Glutamatergic neuron (in vitro differentiated cells): ENCODE results near the gene MGAT4B. TPM values are rescaled to one million over a fixed set of nuclear protein-coding genes. Genes with fewer than 3 reads are reported as not detected.

Source experiments
- DNase-seq: peaks from one replicate; pipeline ENCODE4 v3.0.0; 2022
- H3K27ac Mint-ChIP-seq: one replicate; pipeline ENCODE4 v1.8.0; 2020; ENCODE audit warnings: mild to moderate bottlenecking, mixed read lengths, inconsistent platforms; ENCODE audit not compliant: unreplicated experiment
- H3K27me3 Mint-ChIP-seq: one replicate; pipeline ENCODE4 v1.8.0; 2020; ENCODE audit warnings: mild to moderate bottlenecking, moderate library complexity, mixed read lengths, inconsistent platforms; ENCODE audit not compliant: unreplicated experiment
- H3K36me3 Mint-ChIP-seq: one replicate; pipeline ENCODE4 v1.8.0; 2020; ENCODE audit warnings: mild to moderate bottlenecking, mixed read lengths, inconsistent platforms; ENCODE audit not compliant: unreplicated experiment
- H3K4me1 Mint-ChIP-seq: one replicate; pipeline ENCODE4 v1.8.0; 2020; ENCODE audit warnings: mild to moderate bottlenecking, low read depth, mixed read lengths, inconsistent platforms; ENCODE audit not compliant: unreplicated experiment
- H3K4me3 Mint-ChIP-seq: one replicate; pipeline ENCODE4 v1.8.0; 2020; ENCODE audit warnings: mild to moderate bottlenecking, mixed read lengths, inconsistent platforms; ENCODE audit not compliant: unreplicated experiment
- H3K9me3 Mint-ChIP-seq: one replicate; pipeline ENCODE4 v1.8.0; 2020; ENCODE audit warnings: mild to moderate bottlenecking, moderate library complexity, mixed read lengths, inconsistent platforms; ENCODE audit not compliant: unreplicated experiment
- CTCF ChIP-seq: fragments of 200-600 bp; sonication (generic); IDR thresholded peaks from one replicate; pipeline ENCODE4 v1.5.0; 2021; ENCODE audit not compliant: partially characterized antibody, unreplicated experiment
- total RNA-seq: library from RNA; stranded (reverse); fragmentation: NEBNext Ultra II Directional; extraction: Animal tissue kit (Norgen Biotek cat#: 25700); gene quantifications from one replicate; pipeline ENCODE4 v1.2.1, GENCODE V29; 2021; ENCODE audit not compliant: unreplicated experiment

The MGAT4B gene
- total RNA-seq, 1 donor from 2014 or later, result 140 TPM

DNA sequence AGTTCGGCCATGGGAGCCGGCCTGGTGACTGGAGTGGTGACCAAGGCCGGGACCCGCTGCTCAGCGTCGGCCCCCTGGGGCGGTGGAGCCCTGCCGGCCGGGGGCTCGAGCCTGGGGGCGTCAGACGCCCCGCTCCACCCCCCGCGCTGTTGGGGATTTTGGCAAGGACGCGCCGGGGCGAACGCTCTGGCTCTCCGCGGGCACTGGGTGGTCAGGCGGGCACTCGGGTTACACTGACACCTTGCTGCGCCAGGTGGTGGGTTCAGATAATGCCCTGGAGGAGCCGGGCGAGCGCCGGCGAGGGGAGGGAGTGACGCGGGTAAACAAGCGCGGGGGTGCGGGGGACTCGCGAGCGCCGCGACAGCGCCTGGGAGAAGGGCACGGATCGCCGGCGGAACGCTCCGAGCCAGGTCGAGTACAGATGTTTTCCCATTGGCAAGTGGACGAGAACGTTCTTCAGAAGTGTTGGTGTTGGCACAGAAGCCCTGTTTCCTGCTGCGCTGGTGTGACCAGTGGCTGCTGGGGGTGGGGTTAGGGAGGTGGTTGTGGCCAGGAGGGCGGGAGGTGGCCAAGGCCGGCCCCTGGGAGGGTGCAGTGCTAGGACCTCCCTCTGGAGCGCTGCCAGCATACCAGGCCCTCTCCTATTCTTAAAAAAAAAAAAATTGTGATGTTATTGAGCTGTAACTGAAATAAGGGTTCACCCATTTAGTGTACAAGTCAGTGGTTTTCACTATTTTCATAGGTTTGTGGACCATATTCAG lies 14.8 kb upstream of the MGAT4B start:
- peak; percentile 16 for TF ChIP-seq CTCF
- Mint-ChIP-seq H3K4me3 (peak overlapping the region; percentile 78), H3K4me1 (peaks cover 22% of the 10 kb centered on the region), H3K27me3 (peaks cover 11% of the 10 kb centered on the region), H3K9me3 (peaks cover 13% of the 10 kb centered on the region), H3K36me3 (no peaks in the 10 kb centered on the region), H3K27ac (peak overlapping the region; percentile 57)
- peak; percentile 79 for DNase-seq

DNA sequence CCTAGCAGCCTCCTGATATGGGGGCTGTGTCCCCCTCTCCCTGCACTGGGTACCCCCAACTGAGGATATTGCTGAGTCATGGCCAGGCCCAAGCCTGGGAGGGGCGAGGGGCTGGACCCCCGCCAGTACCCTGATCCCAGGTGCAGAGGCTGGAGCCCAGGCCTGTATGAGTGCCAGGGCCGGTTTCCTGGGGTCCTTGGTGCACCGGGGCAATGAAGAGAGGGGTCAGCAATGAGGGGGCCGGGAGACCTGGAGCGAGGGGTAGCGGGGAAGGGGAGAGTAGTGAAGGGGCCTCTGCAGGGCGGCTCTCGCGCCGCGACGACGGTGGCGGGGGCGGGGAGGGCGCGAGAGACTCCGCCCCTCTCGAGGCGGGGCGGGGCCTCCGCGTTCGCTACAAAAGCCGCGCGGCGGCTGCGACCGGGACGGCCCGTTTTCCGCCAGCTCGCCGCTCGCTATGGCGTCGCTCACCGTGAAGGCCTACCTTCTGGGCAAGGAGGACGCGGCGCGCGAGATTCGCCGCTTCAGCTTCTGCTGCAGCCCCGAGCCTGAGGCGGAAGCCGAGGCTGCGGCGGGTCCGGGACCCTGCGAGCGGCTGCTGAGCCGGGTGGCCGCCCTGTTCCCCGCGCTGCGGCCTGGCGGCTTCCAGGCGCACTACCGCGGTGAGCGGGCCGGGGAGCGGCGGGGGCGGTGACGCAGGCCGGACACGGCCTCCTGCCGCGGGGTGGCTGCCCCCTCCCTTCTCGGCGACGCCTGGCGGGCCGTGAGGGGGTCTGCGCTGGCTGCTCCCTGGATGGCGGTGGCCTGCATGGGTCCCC lies 14.0 kb upstream of the MGAT4B start, which contains the start of gene SQSTM1:
TSS of gene SQSTM1 (plus strand) at position 423 of the 815 bp plus-strand sequence. CDS start at position 455, 32 bp downstream.
- peak within 1 kb of the TSS; percentile 57 for H3K27ac Mint-ChIP-seq
- peaks cover 18% of the 10 kb centered on the region for H3K4me1 Mint-ChIP-seq
- peak; percentile 15 for TF ChIP-seq CTCF
- H3K27me3 Mint-ChIP-seq, result peaks cover 13% of the 10 kb centered on the region
- H3K4me3 Mint-ChIP-seq, result peak within 1 kb of the TSS; percentile 78
- peak; percentile 86 for DNase-seq
- peaks cover 2% of the 10 kb centered on the region for H3K36me3 Mint-ChIP-seq
- H3K9me3 Mint-ChIP-seq, result peaks cover 13% of the 10 kb centered on the region

DNA sequence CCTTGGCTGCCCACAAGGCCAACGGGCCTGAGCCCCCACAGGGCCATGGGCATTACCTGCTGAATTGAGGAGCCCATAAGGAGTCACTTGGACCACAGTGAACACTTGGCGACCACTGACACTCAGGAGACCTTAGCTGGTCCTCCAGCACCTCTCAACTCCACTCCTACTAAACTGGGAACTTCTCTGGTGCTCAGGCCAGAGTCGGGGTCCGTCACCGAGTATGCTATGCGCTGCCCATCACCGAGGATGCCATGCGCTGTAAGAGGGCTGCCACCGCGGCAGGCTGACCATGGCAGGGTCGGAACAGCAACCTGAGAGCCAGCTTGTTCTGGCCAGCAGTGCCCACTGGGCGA lies 13.4 kb upstream of the MGAT4B start:
- DNase-seq, result no peak
- Mint-ChIP-seq H3K27ac (no peak overlapping the region), H3K4me3 (peak overlapping the region; percentile 57), H3K4me1 (peaks cover 18% of the 10 kb centered on the region), H3K9me3 (peaks cover 13% of the 10 kb centered on the region), H3K36me3 (peaks cover 4% of the 10 kb centered on the region), H3K27me3 (peaks cover 13% of the 10 kb centered on the region)
- TF ChIP-seq CTCF, result no peak

DNA sequence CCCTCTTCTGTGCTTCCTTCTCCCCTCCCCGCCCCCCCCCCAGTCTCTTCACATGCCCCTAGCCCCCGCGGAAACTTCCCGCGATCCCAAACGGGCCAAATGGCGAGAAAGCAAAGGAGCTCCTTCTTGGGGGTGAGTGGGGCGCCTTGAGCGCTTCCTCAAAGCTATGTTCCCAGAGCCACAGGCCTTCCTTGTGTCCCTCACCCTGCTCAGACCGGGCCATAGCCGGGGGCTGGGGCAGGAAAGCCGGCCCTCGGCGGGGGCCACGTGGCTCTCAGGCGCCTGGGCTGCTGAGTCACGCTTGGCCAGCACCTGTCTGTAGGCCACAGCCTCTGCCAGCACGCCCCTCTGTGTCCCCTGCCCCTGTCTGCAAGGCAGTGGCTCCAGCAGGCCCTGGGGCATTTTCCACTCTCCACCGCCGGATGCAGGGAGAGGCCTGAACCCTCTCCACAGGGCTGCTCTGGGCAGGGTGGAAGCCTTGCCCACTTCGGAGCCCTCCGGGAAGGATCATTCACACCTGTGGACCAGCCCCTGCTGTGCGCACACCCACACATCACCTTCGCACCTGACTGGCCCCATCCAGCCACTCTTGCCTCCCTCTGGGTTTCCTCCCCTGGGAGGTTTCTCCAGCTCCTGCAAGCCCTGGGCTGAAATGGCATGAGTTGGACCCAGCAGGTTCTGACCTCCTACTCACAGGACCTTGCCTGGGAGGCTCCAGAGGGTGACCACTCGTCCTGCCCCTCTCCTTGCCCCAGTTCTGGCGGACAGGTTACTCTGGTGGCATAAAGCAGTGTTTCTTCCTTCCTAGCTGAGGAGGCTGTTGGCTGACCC lies 12.8 kb upstream of the MGAT4B start:
- H3K27ac Mint-ChIP-seq, result no peak overlapping the region
- H3K4me3 Mint-ChIP-seq, result peak overlapping the region; percentile 57
- H3K4me1 Mint-ChIP-seq, result peaks cover 15% of the 10 kb centered on the region
- H3K36me3 Mint-ChIP-seq, result peaks cover 4% of the 10 kb centered on the region
- H3K9me3 Mint-ChIP-seq, result peaks cover 13% of the 10 kb centered on the region
- no peak for TF ChIP-seq CTCF
- H3K27me3 Mint-ChIP-seq, result peaks cover 11% of the 10 kb centered on the region
- peak; percentile 58 for DNase-seq
